Ammon's horn (tissue), 1 donor: ENCODE results near the gene CD99.

Experiments used
- DNase-seq: peaks from one replicate; pipeline ENCODE4 v3.0.0-alpha.2; 2016; ENCODE audit warnings: low spot score

The CD99 gene

DNA sequence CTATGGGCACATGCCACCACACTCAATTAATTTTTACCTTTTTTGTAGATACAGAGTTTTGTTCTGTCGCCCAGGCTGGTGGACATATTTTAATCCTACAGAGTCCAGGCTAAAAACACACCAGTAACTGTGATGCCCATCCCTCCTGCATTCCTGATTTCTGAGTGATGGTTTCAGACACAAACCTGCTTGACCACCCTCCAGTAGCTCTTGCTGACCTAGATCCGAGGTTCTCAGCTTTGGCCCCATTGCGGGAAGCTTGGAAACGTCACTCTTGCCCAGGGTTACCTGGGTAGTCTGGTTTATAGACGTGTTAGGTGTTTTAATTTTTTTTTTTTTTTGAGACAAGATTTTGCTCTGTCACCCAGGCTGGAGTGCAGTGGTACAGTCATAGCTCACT, 7.5 kb downstream of the CD99 start:
- no peak for DNase-seq

DNA sequence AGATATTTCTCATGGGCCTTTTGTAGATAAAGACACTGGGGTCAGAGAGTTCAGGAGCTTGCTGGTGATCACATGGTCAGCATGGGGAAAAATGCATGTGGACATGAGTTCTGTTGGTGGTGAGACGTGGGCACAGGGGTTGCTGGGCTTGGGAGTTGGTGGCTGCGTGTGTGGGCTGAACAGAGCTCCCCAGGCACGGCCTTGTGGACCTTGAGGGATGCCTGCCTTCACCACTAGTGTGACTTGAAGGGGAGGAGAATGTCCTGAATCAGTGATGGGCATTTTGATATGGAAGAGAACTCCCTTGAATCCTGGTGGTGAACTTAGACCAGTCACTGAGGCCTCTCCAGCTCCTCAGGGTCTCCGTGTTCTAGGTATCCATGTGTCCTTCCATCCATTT, 8.9 kb downstream of the CD99 start:
- no peak for DNase-seq

DNA sequence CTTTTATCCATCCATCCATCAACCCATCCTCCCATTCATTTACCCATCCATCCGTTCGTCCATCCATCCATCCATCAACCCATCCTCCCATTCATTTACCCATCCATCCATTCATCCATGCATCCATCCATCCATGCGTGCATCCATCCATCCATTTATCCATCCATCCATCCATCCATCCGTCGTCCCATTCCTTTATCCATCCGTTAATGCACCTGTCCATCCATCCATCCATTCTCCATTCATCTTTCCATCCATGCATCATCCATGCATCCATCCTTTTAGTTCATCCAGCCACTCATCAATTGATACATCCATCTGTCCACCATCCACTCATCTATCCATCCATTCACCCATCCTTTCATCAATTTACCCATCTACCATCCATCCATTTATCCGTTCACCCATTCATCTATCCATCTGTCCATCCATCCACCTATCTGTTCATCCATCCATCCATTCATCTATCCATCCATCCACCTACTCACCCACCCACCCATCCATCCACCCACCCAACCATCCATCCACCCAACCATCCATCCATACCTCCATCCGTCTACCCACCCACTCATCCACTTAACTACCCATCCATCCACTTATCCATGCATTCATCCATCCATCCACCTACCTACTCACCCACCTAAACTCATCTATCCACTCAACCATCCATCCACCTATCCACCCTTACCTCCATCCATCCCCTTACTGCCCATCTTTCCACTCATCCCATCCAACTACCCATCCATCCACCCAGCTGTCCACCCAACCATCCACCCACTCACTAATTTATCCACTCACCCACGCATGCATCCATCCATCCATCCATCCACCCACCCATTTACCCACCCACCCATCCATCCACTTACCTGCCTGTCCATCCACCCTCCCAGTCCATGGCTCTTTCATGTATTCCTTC, 9.6 kb downstream of the CD99 start:
- DNase-seq = no peak

DNA sequence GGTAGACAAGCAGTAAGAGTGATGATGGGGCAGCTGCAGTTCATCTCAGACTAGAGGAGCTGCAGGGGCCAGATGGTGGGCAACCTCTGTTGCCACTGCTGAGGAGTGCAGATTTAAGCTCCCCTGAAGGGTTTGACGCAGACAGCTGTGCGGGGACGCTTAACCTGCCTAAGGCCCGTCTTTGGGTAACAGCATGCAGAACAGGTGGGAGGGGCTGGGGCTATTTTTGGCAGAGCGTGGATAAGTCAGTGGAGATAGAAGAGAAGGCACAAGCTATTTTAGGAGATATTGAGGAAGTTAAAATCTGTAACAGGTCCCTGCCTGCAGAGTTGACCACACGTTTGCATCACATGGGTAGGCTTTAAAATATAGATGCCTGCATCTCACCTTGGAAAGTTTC, 10.5 kb downstream of the CD99 start:
- no peak for DNase-seq

DNA sequence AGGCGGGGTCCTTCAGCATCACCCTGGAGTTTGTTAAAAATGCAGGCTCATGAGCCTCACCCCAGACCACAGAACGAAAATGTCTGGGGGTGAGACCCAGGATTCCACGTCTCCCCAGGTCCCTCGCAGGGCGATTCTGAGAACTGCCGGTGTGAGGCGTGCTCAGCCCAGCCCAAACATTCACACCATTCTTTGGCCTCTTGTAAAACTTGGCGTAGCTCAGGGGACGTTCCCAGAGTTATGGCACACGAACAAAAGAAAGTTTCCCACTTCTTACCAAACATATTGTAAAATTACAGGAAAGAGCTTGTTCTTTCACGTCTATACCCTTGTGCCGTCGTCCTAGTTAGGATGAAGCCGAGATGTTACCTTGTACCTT, 12.9 kb downstream of the CD99 start:
- DNase-seq = peak; percentile 46

DNA sequence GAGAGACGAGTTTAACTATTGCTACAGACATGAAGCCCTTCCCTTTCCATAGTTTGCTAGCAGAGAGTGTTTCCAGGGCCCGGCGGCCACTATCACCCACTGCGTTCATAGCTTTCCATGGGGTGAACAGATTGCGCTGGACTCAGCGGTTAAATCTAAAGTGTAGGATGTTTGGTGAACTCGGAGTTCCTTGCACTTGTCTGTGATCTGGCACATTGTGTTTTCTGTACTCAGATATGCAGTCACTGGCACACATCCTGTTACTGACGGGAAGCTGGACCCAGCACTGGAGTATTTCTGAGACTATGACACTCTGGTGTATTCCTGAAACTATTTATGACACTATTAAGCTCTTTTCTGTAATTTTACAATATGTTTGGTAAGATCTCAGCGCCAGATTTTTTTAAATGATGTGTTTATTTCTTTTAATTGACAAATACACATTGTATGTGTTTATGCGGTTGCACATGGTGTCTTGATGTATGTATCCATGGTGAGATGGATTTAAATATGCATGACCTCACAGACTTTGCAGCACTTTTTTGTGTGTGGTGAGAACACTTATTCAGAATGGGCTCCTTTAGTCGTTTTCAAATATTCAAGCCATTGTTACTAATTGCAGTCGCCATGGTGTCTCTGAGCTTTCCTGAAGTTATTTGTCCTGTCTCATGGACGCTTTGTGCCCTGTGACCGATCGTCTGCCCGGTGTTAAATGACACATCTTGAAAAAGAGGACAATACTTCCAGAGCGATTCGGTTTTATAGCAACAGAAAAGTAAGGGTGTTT, 14.1 kb downstream of the CD99 start:
- DNase-seq = no peak

DNA sequence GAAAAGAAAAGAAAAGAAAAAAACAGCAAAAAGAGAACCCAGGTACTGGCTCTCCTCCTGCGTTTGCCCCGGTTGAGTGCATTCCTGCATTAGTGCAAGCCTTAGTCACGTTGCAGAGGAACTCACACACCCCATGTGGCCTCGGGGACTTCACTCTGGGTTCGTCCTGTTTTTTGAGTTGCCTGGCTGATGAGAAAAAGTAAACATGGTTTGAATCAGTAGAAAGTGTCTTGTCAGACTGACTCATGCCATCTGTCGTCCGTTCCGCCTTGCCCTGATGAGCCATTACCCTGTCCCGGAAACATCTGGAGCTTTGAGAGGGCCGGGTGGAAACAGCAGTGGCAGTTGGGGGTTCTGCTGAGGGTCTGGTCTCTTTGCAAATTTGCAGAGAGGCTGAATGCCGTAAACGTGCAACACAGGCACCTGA, 16.3 kb downstream of the CD99 start:
- DNase-seq = peak; percentile 63

DNA sequence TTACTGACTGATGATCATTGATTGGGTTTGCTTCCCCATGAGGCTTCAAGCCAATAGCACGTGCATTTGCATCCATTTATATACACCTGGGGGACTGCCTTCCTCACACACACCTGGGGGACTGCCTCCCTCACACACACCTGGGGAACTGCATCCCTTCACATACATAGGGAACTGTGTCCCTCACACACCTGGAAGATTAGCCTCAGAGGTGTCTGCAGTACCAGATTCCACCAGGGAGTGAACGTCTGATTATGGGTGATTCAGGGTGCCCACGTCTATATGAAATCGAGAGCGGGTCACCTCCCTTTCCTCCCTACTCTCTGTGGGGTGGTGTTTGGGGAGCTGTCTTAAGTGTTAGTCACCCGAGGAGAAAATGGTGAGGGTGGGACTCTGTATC, 16.9 kb downstream of the CD99 start:
- no peak for DNase-seq

DNA sequence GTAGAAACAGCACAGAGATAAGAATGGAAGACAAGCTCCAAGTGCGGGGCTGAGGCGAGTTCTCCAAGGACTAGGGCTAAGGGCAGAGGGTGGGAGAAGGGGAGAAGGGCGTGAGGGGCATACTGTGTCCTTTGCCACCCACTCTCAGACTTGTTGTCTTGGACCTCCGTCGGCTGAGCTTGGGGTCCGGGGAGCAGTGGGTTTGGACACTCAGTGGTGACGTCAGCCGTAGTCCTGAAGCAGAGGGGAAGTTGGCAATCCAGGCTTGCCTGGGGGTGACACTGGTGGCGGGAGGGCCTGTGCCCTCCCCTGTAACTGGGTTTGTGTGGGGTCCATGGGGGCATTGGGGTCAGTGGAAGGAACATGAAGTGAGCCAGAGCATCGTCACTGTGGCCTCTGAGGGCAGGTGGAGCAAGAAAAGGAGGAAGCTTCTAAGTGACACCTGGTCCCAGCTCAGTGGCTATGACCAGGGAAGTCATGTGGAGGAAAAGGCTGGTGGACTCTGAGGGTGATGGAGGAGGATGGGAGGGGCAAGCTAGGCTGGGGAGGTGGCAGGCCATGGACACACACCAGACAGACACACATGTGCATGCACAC, 17.6 kb downstream of the CD99 start:
- DNase-seq = no peak

DNA sequence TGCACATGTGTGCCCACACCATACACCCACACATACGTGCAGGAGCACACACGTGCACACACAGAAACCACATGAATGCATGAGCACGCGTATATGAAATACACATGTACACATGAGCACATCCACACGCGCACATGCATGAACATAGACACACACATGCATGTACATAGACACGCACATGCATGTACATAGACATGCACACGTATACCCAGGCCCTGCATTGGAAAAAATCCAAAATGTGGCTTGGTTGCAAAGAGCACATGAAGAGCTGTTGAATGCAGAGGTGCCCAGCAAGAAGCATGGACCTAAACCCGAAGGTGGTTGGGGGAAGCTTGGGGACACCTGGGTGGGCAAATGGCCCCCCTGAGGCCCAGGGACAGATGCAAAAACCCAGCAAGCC, 18.5 kb downstream of the CD99 start:
- DNase-seq = no peak

DNA sequence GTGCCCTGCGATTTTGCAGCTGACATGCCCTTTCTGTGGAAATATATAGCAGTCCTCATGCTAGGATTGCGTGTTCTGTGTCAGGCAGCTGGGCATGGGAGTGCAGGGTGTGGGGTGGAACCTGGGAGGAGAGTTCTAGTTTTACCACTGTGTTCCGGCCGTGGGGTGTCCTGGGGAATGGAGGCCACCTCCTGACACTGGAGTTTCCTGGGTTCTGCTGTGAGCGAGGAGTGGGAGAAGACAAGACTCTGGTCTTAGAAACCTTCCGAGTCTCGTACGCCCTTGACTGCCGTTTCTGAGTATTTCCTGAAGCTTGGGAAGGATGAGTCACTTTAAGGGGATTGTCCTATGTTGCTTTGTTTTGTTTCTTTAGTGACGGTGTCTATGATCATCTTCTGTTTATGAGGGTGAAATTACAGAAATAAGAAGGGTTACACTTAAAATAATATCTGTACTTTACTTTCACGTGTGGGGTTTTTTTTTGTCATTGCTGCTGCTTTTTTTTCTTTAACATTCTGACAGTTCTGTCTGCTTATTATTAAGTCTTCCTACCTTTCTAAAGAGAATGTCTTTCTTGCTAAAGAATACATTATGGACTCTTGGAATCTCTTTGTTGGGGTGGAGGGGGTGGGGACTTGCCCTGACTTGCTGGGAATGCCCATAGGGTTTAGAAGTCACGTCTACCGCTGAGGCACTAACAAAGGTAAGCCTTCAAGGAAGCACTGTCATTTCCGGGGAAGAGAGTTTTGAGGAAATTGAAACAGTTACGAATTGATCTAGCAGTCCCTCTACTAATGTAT, 19.1 kb downstream of the CD99 start:
- DNase-seq = no peak

DNA sequence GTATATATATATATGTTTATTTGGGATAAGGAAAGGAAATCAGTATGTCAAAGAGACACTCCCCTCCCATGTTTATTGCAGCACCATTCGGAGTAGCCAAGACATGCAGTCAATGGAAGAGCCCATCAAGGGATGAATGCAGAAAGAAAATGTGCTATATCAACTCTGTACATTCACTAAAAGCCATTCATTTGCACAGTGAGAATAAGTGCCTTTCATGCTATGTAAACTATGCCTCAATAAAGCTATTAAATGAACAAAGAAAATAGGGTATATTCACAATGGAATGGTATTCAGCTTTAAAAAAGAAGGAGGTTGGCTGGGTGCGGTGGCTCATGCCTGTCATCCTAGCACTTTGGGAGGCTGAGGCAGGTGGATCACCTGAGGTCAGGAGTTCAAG, 20.3 kb downstream of the CD99 start:
- no peak for DNase-seq

DNA sequence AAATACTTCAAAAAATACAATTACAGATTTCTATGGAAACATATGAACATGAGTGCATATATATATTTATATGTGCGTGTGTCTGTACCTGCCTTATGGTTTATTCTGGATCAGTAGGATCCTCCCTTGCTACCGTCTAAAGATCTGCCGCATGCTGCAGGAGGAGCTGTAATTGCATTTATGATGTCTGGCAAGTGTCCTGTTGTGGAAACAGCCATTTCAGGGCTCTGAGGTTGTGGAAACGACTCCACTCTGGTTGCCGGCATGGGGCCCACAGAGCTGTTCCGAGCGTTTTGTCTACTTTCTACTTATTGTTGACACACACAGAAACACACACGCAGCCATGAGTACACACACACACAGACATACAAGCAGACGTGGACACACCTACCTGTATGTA, 21.3 kb downstream of the CD99 start:
- DNase-seq = no peak

DNA sequence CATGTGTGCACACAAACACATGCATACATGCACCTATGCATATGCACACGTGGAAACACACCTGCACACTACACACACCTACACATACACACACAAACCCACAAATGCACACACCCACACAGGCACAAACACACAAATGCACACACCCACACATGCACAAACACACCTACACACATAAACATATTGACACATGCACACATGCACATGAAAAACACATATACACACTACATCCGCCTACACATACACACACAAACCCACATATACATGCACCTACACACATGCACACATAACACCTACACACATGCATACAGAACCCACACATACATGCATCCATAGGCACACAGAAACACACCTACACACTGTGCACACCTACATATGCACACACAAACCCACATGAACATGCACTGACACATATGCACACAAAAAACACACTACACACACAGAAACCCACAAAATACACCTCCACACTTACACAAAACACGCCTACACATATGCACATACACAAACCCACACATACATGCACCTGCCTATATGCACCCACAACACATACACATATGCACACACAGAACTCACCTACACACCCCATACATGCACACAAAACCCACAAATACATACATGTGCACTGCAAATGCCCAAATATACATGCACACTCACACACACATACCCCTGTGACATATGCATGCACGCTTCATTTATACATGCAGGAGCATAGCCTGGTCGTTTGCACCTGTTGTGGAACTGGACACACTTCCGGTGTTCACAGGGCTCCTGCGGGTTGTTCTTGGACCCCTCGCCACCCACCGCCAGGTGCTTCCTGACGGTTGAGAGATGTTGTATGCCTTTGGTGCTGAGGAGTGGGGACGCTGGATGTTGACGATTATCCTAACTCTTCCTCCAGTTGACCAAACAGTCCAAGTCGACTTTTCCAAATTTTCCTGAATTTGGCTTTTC, 22.1 kb downstream of the CD99 start:
- DNase-seq = no peak

DNA sequence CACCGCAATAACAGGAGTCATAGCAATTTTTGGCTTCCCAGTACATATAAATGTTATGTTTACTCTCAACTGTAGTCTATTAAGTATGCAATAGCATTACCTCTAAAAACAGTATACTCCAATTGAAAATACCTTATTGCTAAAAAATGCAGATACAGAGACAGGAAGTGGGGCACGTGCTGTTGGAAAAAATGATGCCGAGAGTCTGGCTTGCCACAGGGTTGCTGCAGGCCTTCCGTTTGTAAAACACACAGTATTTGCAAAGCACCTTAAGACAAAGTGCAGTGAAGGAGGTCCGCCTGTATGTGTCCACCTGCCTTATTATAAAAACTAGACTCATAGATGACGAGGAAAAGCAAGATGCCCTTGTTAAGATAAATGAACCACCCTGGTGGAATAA, 23.5 kb downstream of the CD99 start:
- no peak for DNase-seq

DNA sequence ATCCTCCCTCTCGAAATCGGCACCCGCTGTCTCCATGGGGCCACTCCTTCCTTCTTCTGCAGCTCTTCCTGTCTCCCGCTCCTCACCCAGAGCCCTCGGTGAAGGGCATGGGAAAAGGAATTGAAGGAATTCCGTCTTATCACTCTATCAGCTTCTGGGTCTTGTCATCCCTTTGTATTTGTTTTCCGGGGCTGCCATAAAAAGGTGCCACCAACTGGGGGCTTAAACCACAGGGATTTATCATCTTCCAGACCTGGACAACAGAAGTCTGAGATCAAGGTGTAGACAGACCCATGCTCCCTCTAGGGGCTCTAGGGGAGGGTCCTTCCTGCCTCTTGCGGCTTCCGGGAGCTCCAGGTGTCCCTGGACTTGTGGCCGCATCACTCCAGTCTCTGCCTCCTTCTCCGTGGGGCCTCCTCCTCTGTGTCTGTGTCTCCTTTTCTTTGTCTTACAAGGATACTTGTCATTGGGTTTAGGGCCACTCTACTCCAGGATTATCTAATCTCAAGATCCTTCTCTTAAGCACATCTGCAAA, 24.0 kb downstream of the CD99 start:
- no peak for DNase-seq

DNA sequence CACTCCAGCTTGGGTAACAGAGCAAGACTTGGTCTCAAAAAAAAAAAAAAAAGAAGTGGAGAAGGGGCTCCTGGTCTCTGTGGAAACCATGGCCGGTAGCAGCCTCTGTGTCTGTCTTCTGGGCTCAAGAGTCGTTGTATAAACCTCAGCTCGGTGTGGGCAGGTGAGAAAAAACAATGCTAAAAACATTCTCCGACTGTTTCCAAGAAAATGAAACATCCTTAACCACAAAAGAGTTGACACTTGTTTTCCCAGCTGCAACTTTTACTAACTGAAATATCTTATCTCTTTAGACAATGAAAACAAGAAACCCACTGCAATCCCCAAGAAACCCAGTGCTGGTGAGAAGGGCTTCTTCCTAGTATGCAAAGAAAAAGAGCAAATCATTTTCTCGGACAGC, 26.2 kb downstream of the CD99 start:
- no peak for DNase-seq

DNA sequence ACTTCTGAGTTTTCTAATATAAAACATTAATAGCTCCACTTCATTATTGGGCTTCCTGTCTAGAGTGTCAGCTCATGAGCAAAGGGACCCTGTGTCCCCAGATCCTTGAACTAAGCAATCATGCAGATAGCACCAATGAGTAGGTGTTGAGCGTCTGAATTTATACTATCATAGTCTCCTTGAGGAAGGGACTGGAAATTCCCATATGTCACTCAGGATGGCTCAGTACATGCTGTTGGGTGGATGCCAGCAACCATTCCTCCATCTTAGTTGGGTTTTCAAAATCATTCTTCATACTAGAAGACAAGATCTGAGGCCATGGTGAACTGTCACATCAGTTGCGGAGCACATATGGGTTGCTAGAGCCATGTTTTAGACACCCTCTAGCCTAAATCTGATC, 27.7 kb downstream of the CD99 start:
- DNase-seq = no peak

DNA sequence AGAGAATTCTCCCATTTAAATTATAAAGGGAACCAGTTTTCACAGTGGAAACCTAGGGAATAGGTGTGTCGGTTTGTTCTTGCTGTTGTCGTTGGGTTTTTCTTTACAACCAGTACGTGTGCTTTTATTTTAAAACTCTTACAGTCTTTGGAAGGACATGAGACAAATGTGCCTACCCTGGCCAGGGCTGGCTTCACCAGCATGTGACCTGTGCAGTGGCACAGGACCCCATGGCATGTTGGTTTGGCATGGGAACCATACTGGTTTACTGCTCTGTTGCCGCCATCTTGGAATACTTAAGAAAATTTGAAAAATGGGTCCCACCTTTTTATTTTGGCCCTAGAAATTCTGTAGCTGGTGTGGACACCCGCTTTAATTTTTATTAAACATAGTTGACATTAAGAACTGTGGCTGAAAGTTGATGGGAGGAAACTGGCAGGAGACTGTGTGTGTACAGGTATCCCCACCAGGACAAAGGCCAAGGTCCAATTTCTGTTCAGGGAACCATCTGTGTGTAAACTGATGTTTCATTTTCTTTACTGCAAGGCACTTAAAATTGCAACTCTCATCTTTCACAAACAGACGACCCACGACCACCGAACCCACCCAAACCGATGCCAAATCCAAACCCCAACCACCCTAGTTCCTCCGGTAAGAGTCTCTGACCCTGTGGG, 28.8 kb downstream of the CD99 start:
- no peak for DNase-seq

DNA sequence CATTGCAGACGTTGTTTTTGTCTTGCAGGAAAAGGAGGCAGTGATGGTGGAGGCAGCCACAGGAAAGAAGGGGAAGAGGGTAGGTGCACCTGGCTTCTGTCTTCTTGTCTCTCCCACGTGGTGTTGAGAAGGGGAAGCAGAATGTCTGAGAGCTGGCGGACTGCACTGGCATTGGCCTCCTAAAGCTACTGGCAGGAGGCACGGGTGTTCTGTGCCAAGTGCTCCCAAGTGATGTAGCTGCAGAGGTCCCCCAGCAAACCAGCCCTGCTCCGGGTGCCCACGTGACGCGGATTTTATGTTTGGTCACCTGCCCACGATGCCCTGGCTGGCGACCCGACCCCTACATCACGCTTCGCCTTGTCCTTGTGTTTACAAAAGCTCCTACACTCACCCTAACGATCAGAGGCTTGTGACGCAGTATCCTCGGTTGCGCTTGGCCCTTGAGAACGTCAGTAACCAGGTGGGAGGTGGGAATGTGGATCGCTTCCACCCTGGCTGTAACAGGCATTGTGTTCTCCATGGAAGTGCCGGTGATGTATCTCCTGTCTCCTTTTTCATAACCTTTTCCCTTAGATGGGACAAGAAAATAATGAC, 32.3 kb downstream of the CD99 start:
- peak; percentile 25 for DNase-seq
